Vagina (tissue), 2 donors: ENCODE results near the gene SUN5. TPM values are rescaled to one million over a fixed set of nuclear protein-coding genes. Genes with fewer than 3 reads are reported as not detected.

ENCODE experiments used
- DNase-seq, 2 donors: peaks; one replicate each; pipeline ENCODE4 v3.0.0-alpha.2; 2017; ENCODE audit errors: extremely low spot score in 2 of 2
- H3K27ac ChIP-seq: fragments of 200-600 bp; sonication (generic); one replicate; pipeline ENCODE4 v1.5.1; 2019
- H3K27me3 ChIP-seq: fragments of 200-600 bp; sonication (generic); one replicate; pipeline ENCODE4 v1.5.1; 2019
- H3K36me3 ChIP-seq, 2 donors: fragments of 200-600 bp; sonication (generic); one replicate each; pipeline ENCODE4 v1.5.1; 2017 to 2019
- H3K4me1 ChIP-seq: fragments of 200-600 bp; sonication (generic); one replicate; pipeline ENCODE4 v1.5.1; 2019
- H3K4me3 ChIP-seq, 2 donors: fragments of 200-600 bp; sonication (generic); 1 replicate in 1 of 2; 2 replicates in 1 of 2; pipeline ENCODE4 v1.5.1; 2016 to 2019
- H3K9me3 ChIP-seq: fragments of 200-600 bp; sonication (generic); one replicate; pipeline ENCODE4 v1.5.1; 2019
- POLR2A ChIP-seq, 2 donors: fragments of 450-650 bp; IDR thresholded peaks; one replicate each; pipeline ENCODE4 v1.6.1; 2017; ENCODE audit warnings: antibody characterized with exemption in 2 of 2, mild to moderate bottlenecking in 2 of 2, moderate library complexity in 2 of 2
- POLR2AphosphoS5 ChIP-seq, 2 donors: sonication (generic); formaldehyde crosslinking; IDR thresholded peaks; one replicate each; pipeline ENCODE4 v1.9.0; 2017; ENCODE audit warnings: antibody characterized with exemption in 2 of 2, mild to moderate bottlenecking in 2 of 2, low read depth in 1 of 2; ENCODE audit not compliant: insufficient read depth in 1 of 2
- intact Hi-C: fragments of 100-400 bp; cut with DNase I; formaldehyde crosslinking; loops from one replicate; pipeline ENCODE4 v1.15.1; 2023
- total RNA-seq: library from RNA; depleted of rRNA; stranded (reverse); fragments of >200 nt; gene quantifications from one replicate; pipeline ENCODE4 v1.2.3, GENCODE V29; 2016
- TF ChIP-seq, protein P1 (sequence below), 3 experiments: fragments of 450-650 bp in 2 of 3; fragments of 200-600 bp in 1 of 3; sonication (generic) in 1 of 3; IDR thresholded peaks; one replicate each; pipeline ENCODE4 v1.5.1; 2017 to 2019; ENCODE audit warnings: antibody characterized with exemption in 3 of 3, mild to moderate bottlenecking in 2 of 3, moderate library complexity in 2 of 3

The SUN5 gene
- total RNA-seq, 1 donor from 2014 or later = not detected

GRCh38 chr20:33020278-33021161, 16.3 kb upstream of the SUN5 start:
- intact Hi-C loops = no loop called here
- TF ChIP-seq POLR2AphosphoS5 (IDR thresholded peaks at IDR 0.05; ENCODE audit: insufficient read depth in 1 of 2, low read depth in 1 of 2) (no peak), POLR2A (IDR thresholded peaks at IDR 0.05) (no peak)
- TF ChIP-seq, protein P1, sequence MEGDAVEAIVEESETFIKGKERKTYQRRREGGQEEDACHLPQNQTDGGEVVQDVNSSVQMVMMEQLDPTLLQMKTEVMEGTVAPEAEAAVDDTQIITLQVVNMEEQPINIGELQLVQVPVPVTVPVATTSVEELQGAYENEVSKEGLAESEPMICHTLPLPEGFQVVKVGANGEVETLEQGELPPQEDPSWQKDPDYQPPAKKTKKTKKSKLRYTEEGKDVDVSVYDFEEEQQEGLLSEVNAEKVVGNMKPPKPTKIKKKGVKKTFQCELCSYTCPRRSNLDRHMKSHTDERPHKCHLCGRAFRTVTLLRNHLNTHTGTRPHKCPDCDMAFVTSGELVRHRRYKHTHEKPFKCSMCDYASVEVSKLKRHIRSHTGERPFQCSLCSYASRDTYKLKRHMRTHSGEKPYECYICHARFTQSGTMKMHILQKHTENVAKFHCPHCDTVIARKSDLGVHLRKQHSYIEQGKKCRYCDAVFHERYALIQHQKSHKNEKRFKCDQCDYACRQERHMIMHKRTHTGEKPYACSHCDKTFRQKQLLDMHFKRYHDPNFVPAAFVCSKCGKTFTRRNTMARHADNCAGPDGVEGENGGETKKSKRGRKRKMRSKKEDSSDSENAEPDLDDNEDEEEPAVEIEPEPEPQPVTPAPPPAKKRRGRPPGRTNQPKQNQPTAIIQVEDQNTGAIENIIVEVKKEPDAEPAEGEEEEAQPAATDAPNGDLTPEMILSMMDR (IDR thresholded peaks at IDR 0.05) = no peak
- H3K27me3 ChIP-seq = no peaks in the 10 kb centered on the region
- DNase-seq = no peak
- no peaks in the 10 kb centered on the region for H3K36me3 ChIP-seq
- H3K27ac ChIP-seq = no peak overlapping the region
- H3K4me1 ChIP-seq = no peaks in the 10 kb centered on the region
- no peaks in the 10 kb centered on the region for H3K9me3 ChIP-seq
- H3K4me3 ChIP-seq = no peak overlapping the region

DNA sequence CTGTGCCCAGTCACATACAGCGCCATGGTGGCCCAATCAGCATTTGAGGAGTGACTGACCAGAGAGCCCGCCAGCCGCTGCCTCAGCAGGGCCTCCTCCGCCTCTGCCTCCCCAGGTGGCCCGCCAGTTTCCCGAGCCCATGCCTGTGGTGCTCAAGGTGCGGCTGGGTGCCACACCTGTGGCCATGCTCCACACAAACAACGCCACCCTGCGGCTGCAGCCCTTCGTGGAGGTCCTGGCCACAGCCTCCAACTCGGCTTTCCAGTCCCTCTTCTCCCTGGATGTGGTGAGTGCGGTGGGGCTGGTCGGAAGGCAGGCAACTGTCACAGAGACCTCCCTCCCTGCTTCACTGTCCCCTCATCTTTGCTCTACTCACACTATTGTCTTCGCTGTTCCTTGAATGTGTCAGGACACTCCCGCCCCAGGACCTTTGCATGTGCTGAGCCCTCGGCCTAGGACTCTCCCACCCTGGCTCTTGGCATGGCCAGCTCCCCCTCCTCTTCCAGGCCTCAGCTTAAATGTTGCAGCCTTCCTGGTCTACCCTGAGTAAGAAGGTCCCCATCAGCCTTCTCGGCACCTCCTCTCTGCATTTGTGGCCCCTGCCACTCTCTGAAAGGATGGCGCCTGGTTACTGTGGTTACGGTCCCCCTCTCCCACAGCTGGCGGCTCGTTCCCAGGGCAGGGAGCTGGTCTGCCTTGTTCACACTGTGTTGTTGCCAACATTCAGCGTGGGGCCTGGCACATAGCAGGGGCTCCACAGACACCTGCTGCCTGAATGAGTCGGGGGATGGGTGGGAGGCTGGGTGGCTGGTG, 15.4 kb upstream of the SUN5 start:
- intact Hi-C loops = no loop called here

GRCh38 chr20:33018169-33018931, 14.1 kb upstream of the SUN5 start:
- no peak overlapping the region for H3K4me3 ChIP-seq
- H3K4me1 ChIP-seq = no peaks in the 10 kb centered on the region
- no peaks in the 10 kb centered on the region for H3K9me3 ChIP-seq
- no peak for DNase-seq
- no peak overlapping the region for H3K27ac ChIP-seq
- no peaks in the 10 kb centered on the region for H3K27me3 ChIP-seq
- H3K36me3 ChIP-seq = no peaks in the 10 kb centered on the region
- TF ChIP-seq, protein P1 (IDR thresholded peaks at IDR 0.05) = no peak
- TF ChIP-seq POLR2AphosphoS5 (IDR thresholded peaks at IDR 0.05; ENCODE audit: insufficient read depth in 1 of 2, low read depth in 1 of 2) (no peak), POLR2A (IDR thresholded peaks at IDR 0.05) (no peak)
- intact Hi-C loops = no loop called here

More for the DNA sequence above, 15.4 kb upstream of the SUN5 start:
- TF ChIP-seq POLR2A (IDR thresholded peaks at IDR 0.05) (no peak), POLR2AphosphoS5 (IDR thresholded peaks at IDR 0.05; ENCODE audit: insufficient read depth in 1 of 2, low read depth in 1 of 2) (no peak)
- TF ChIP-seq, protein P1 (IDR thresholded peaks at IDR 0.05) = no peak
- Histone ChIP-seq H3K36me3 (no peaks in the 10 kb centered on the region), H3K9me3 (no peaks in the 10 kb centered on the region), H3K27ac (no peak overlapping the region), H3K4me3 (no peak overlapping the region), H3K27me3 (no peaks in the 10 kb centered on the region), H3K4me1 (no peaks in the 10 kb centered on the region)
- no peak for DNase-seq

DNA sequence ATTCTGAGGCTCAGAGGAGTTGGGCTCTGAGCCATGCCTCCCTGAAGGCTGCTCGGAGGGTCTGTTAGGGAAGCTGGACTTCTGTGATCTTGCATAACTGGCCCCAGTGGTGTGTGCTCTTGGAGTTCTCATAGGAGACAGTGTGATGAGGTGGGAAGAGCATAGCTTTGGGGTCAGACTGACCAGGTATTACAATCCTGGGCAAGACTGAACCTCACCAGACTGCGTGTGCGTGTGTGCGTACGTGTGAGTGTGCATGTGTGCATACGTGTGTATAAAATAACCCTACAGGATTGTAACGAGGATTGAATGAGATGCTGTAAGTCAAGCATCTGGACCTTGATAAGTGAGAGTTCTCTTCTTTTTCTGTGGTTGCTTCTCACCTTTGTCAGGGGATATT, 13.3 kb upstream of the SUN5 start:
- H3K27ac ChIP-seq = no peak overlapping the region
- H3K27me3 ChIP-seq = no peaks in the 10 kb centered on the region
- H3K4me1 ChIP-seq = no peaks in the 10 kb centered on the region
- no peak overlapping the region for H3K4me3 ChIP-seq
- intact Hi-C loops = no loop called here
- no peaks in the 10 kb centered on the region for H3K9me3 ChIP-seq
- DNase-seq = no peak
- no peak for TF ChIP-seq POLR2AphosphoS5 (IDR thresholded peaks at IDR 0.05; ENCODE audit: insufficient read depth in 1 of 2, low read depth in 1 of 2)
- no peaks in the 10 kb centered on the region for H3K36me3 ChIP-seq

DNA sequence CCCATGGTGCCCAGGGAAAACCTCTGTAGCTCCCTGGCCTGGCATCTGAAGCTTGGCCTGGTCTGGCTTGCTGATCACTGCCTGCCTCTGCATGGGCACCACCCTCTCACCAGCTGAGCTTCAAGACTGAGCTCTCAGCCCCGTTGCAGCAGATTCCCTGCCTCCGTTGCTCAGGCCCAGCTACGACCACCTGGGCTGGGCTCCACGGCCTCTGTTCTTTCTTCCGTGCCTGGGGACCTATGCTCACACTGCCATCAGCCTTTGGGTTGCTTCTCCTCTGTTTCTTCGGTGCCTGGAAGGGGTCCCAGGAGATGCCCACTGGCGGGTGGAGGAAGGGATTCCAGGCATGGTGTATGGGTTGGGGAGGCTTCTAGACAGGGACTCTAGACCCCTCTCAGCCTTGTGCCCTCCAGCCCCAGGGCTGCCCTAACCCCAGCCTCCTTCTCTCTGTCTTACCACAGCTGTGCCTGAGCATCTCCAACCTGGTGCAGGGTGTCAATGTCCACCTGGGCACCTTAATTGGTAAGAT, 12.4 kb upstream of the SUN5 start:
- H3K9me3 ChIP-seq = no peaks in the 10 kb centered on the region
- no peaks in the 10 kb centered on the region for H3K27me3 ChIP-seq
- H3K4me3 ChIP-seq = no peak overlapping the region
- DNase-seq = no peak
- H3K4me1 ChIP-seq = no peaks in the 10 kb centered on the region
- no peak overlapping the region for H3K27ac ChIP-seq
- TF ChIP-seq POLR2AphosphoS5 (IDR thresholded peaks at IDR 0.05; ENCODE audit: insufficient read depth in 1 of 2, low read depth in 1 of 2) (no peak), POLR2A (IDR thresholded peaks at IDR 0.05) (no peak)
- TF ChIP-seq, protein P1 (IDR thresholded peaks at IDR 0.05) = no peak
- intact Hi-C loops = no loop called here
- H3K36me3 ChIP-seq = no peaks in the 10 kb centered on the region
